K562 (cell line): ENCODE measurements around the gene HPS4. TPM values are rescaled to one million over a fixed set of nuclear protein-coding genes. Genes with fewer than 3 reads are reported as not detected.

ENCODE experiments used
- ATAC-seq: fragments of 200-7000 bp; cut with Tn5 transposase; 3 replicates; pipeline ENCODE4 v1.9.1; 2020; ENCODE audit warnings: moderate library complexity
- BruUV-seq: library from RNA; stranded (reverse); fragments of 400-500 nt; replicated peaks from 2 replicates; lab custom pipeline; 2021; lab: Mats Ljungman, UMichigan
- CTCF ChIA-PET: fragments of 300-600 bp; formaldehyde crosslinking; extraction: SDS; loops from one replicate; lab custom pipeline; 2021; ENCODE audit warnings: low intra/inter-chr PET ratio; lab: Yijun Ruan, JAX
- POLR2A ChIA-PET: fragments of 300-600, 350-650 bp; sonication (Branson Sonifier 250); formaldehyde crosslinking; extraction: SDS; loops from one replicate; lab custom pipeline; 2021; ENCODE audit warnings: antibody characterized with exemption, inconsistent platforms; lab: Yijun Ruan, JAX
- DNase-seq, 4 experiments: peaks; one replicate each; pipeline versions ENCODE4 v3.0.0 to v3.0.0-alpha.2; 2011 to 2018; ENCODE audit warnings: low spot score in 3 of 4, mixed read lengths in 3 of 4; ENCODE audit errors: extremely low read depth in 1 of 4
- FAIRE-seq: peaks from 2 replicates; lab custom pipeline; 2011; peaks lifted over from hg19 to GRCh38; lab: Jason Lieb, UNC
- H2AFZ ChIP-seq: 2 replicates; pipeline ENCODE4 v1.6.0; 2011; ENCODE audit warnings: low read depth, low read length, control low read depth, inconsistent platforms
- H3K27ac ChIP-seq: fragments of 200-600 bp; 3 replicates; pipeline ENCODE4 v1.8.0; 2011; ENCODE audit warnings: low read depth, mild to moderate bottlenecking, control low read depth, inconsistent platforms, low read length, moderate library complexity, mixed read lengths; ENCODE audit errors: extremely low read depth
- H3K27me3 ChIP-seq, 2 experiments: fragments of 300-600 bp in 1 of 2; 2 replicates in 1 of 2; 3 replicates in 1 of 2; pipeline versions ENCODE4 v1.6.0 to v1.8.0; 2011; ENCODE audit warnings: inconsistent platforms in 2 of 2, low read length in 2 of 2, mild to moderate bottlenecking in 1 of 2, mixed read lengths in 1 of 2, moderate library complexity in 1 of 2; ENCODE audit not compliant: control insufficient read depth in 2 of 2, insufficient read depth in 2 of 2
- H3K36me3 ChIP-seq: fragments of 300-600 bp; 3 replicates; pipeline ENCODE4 v1.8.0; 2011; ENCODE audit warnings: mild to moderate bottlenecking, low read length, inconsistent platforms; ENCODE audit not compliant: control insufficient read depth, insufficient read depth
- H3K4me1 ChIP-seq, 2 experiments: fragments of 200-600 bp in 1 of 2; replicated peaks in 1 of 2; 2 replicates in 1 of 2; 3 replicates in 1 of 2; pipeline versions ENCODE4 v1.5.1 to v1.8.0; 2011; ENCODE audit warnings: inconsistent platforms in 2 of 2, low read length in 2 of 2, mild to moderate bottlenecking in 1 of 2, mixed read lengths in 1 of 2, moderate library complexity in 1 of 2; ENCODE audit not compliant: control insufficient read depth in 2 of 2, insufficient read depth in 2 of 2
- H3K4me2 ChIP-seq: 2 replicates; pipeline ENCODE4 v1.6.1; 2011; ENCODE audit warnings: low read length, control low read depth, inconsistent platforms, mixed read lengths; ENCODE audit not compliant: insufficient read depth
- H3K4me3 ChIP-seq: fragments of 200-600 bp; sonication (generic), shearing (Covaris generic); 2 replicates; pipeline ENCODE4 v1.5.1; 2016; ENCODE audit warnings: control low read depth, inconsistent platforms
- H3K79me2 ChIP-seq: fragments of 200-600 bp; 3 replicates; pipeline ENCODE4 v1.8.0; 2011; ENCODE audit warnings: low read length, inconsistent platforms; ENCODE audit not compliant: control insufficient read depth, insufficient read depth
- H3K9ac ChIP-seq, 2 experiments: 2 replicates each; pipeline versions ENCODE4 v1.6.0 to v1.6.1; 2011; ENCODE audit warnings: low read depth in 2 of 2, low read length in 2 of 2, control low read depth in 1 of 2, inconsistent platforms in 1 of 2, mild to moderate bottlenecking in 1 of 2, mixed read lengths in 1 of 2; ENCODE audit not compliant: insufficient read depth in 1 of 2
- H3K9me1 ChIP-seq: one replicate; pipeline ENCODE4 v1.6.0; 2011; ENCODE audit warnings: inconsistent platforms, mild to moderate bottlenecking, low read length, moderate library complexity; ENCODE audit not compliant: control insufficient read depth, insufficient read depth
- H3K9me3 ChIP-seq: replicated peaks from 2 replicates; pipeline ENCODE4 v1.5.1; 2011; ENCODE audit warnings: low read depth, low read length, inconsistent platforms; ENCODE audit not compliant: control insufficient read depth, insufficient read depth
- H4K20me1 ChIP-seq: replicated peaks from 2 replicates; pipeline ENCODE4 v1.6.1; 2011; ENCODE audit warnings: low read length, inconsistent platforms, mixed read lengths; ENCODE audit not compliant: control insufficient read depth, insufficient read depth
- ADNP ChIP-seq: fragments of 200-800 bp; sonication (Bioruptor generic); IDR thresholded peaks from 2 replicates; pipeline ENCODE4 v1.6.1; 2016; ENCODE audit warnings: missing genetic modification characterization, missing compliant biosample characterization
- ARHGAP35 ChIP-seq: fragments of 450-650 bp; IDR thresholded peaks from 2 replicates; pipeline ENCODE4 v1.6.1; 2018; ENCODE audit not compliant: partially characterized antibody
- ELK1 ChIP-seq: sonication (generic); formaldehyde crosslinking; IDR thresholded peaks from 2 replicates; pipeline ENCODE4 v1.8.1; 2022; ENCODE audit warnings: missing genetic modification reagents
- EZH2 ChIP-seq: IDR thresholded peaks from 2 replicates; pipeline ENCODE4 v1.6.1; 2012; ENCODE audit warnings: low read depth, mild to moderate bottlenecking, inconsistent platforms, low read length, borderline replicate concordance
- GTF2B ChIP-seq: IDR thresholded peaks from 2 replicates; pipeline ENCODE4 v1.6.1; 2011; ENCODE audit not compliant: insufficient read length; ENCODE audit errors: extremely low read depth
- HDAC2 ChIP-seq: fragments of 450-650 bp; IDR thresholded peaks from 2 replicates; pipeline ENCODE4 v1.6.1; 2016; ENCODE audit warnings: mild to moderate bottlenecking
- KDM1A ChIP-seq, 2 experiments: fragments of 450-650 bp; IDR thresholded peaks; 2 replicates each; pipeline ENCODE4 v1.6.1; 2016; ENCODE audit warnings: mild to moderate bottlenecking in 2 of 2
- KLF16 ChIP-seq: IDR thresholded peaks from 2 replicates; pipeline ENCODE4 v1.6.1; 2016; ENCODE audit warnings: antibody characterized with exemption
- MAZ ChIP-seq, 2 experiments: fragments of 450-650 bp in 1 of 2; sonication (generic) in 1 of 2; formaldehyde crosslinking; IDR thresholded peaks in 1 of 2; conservative IDR thresholded peaks in 1 of 2; 2 replicates each; pipeline versions ENCODE4 v1.4.0 to v1.5.0; 2020; ENCODE audit warnings: mild to moderate bottlenecking in 1 of 2, missing genetic modification reagents in 1 of 2
- MTA1 ChIP-seq: fragments of 450-650 bp; IDR thresholded peaks from 2 replicates; pipeline ENCODE4 v1.6.1; 2017; ENCODE audit warnings: borderline replicate concordance
- MYC ChIP-seq, 2 experiments: fragments of 250-450 bp in 1 of 2; sonication (Bioruptor Pico) in 1 of 2; IDR thresholded peaks; 2 replicates each; pipeline versions ENCODE4 v1.5.1 to v1.6.1; 2012 to 2021; ENCODE audit warnings: low read depth in 2 of 2, borderline replicate concordance in 1 of 2, improper control_type of control experiment in 1 of 2, low read length in 1 of 2, mild to moderate bottlenecking in 1 of 2, moderate library complexity in 1 of 2
- NCOR1 ChIP-seq: fragments of 450-650 bp; IDR thresholded peaks from 2 replicates; pipeline ENCODE4 v1.6.1; 2016; ENCODE audit warnings: mild to moderate bottlenecking, moderate library complexity
- NONO ChIP-seq, 2 experiments: fragments of 200-400 bp in 1 of 2; fragments of 450-650 bp in 1 of 2; formaldehyde crosslinking in 1 of 2; IDR thresholded peaks; 2 replicates each; pipeline ENCODE4 v1.6.1; 2017; ENCODE audit warnings: low read depth in 2 of 2, mild to moderate bottlenecking in 2 of 2, moderate library complexity in 2 of 2, low read length in 1 of 2
- NR2C1 ChIP-seq, 2 experiments: fragments of 450-650 bp; IDR thresholded peaks; 2 replicates each; pipeline ENCODE4 v1.6.1; 2017; ENCODE audit warnings: mild to moderate bottlenecking in 2 of 2, antibody characterized with exemption in 1 of 2, inconsistent platforms in 1 of 2, missing compliant biosample characterization in 1 of 2, missing genetic modification characterization in 1 of 2
- RCOR1 ChIP-seq, 2 experiments: IDR thresholded peaks; 2 replicates each; pipeline ENCODE4 v1.6.1; 2012; ENCODE audit warnings: low read depth in 2 of 2, low read length in 2 of 2, borderline replicate concordance in 1 of 2, improper control_type of control experiment in 1 of 2
- SRSF9 ChIP-seq: fragments of 200-400 bp; formaldehyde crosslinking; IDR thresholded peaks from 2 replicates; pipeline ENCODE4 v1.6.1; 2017; ENCODE audit warnings: low read depth, low read length, borderline replicate concordance
- ZFP36 ChIP-seq: fragments of 150-350 bp; IDR thresholded peaks from 2 replicates; pipeline ENCODE4 v1.6.1; 2018; ENCODE audit warnings: low read length, low read depth; ENCODE audit not compliant: partially characterized antibody
- ZNF184 ChIP-seq: sonication (generic); formaldehyde crosslinking; IDR thresholded peaks from 2 replicates; pipeline ENCODE4 v1.5.0; 2020; ENCODE audit warnings: missing genetic modification reagents
- ZNF212 ChIP-seq: fragments of 450-650 bp; formaldehyde crosslinking; IDR thresholded peaks from 2 replicates; pipeline ENCODE4 v1.4.0; 2020; ENCODE audit warnings: mild to moderate bottlenecking
- ZNF57 ChIP-seq: fragments of 450-650 bp; formaldehyde crosslinking; IDR thresholded peaks from 2 replicates; pipeline ENCODE4 v1.4.0; 2020; ENCODE audit warnings: mild to moderate bottlenecking, moderate library complexity
- ZNF586 ChIP-seq: fragments of 450-650 bp; formaldehyde crosslinking; conservative IDR thresholded peaks from 2 replicates; pipeline ENCODE4 v1.4.0; 2020; ENCODE audit warnings: mild to moderate bottlenecking, moderate library complexity
- ZNF75A ChIP-seq: fragments of 450-650 bp; formaldehyde crosslinking; IDR thresholded peaks from 2 replicates; pipeline ENCODE4 v1.4.0; 2020; ENCODE audit warnings: mild to moderate bottlenecking
- WGBS: fragments of 100-300 bp; shearing (Covaris generic); methylation state at CpG from one replicate; pipeline ENCODE4 v1.1.6; 2016; ENCODE audit warnings: low coverage, mixed read lengths; ENCODE audit not compliant: insufficient coverage; ENCODE audit errors: missing lambda C conversion rate; 5-methylcytosine and 5-hydroxymethylcytosine counted together
- in situ Hi-C: fragments of 300-500 bp; cut with MboI; formaldehyde crosslinking; loops from 4 replicates; pipeline ENCODE4 v1.15.0; 2018; ENCODE audit warnings: inconsistent platforms, mixed read lengths
- intact Hi-C: fragments of 100-400 bp; cut with micrococcal nuclease; formaldehyde crosslinking; loops from 2 replicates; pipeline ENCODE4 v1.14.2; 2022
- polyA plus RNA-seq, 8 experiments: library from polyadenylated mRNA; depleted of rRNA in 4 of 8; stranded (reverse) in 5 of 8; unstranded in 3 of 8; fragments of >200 nt; fragmentation: Nextera tagmentation in 2 of 8; fragmentation: Illumina TruSeq in 1 of 8; extraction: Ambion mirVana in 2 of 8; extraction: Trizol in 1 of 8; gene quantifications; 2 replicates each; pipeline versions ENCODE4 v1.2.1 to v1.2.3, GENCODE V29; 2011 to 2014; ENCODE audit warnings: inconsistent platforms in 1 of 8, missing spikeins in 1 of 8
- total RNA-seq, 7 experiments: library from RNA; depleted of rRNA in 6 of 7; stranded (reverse); fragments of >200 nt in 6 of 7; fragmentation: Illumina TruSeq in 2 of 7; extraction: Trizol in 2 of 7; gene quantifications; 2 replicates each; pipeline versions ENCODE4 v1.2.1 to v1.2.3, GENCODE V29; 2011 to 2021; ENCODE audit warnings: low replicate concordance in 1 of 7

The HPS4 gene
- total and polyA plus RNA-seq, 9 of the 15 experiments (the other 6 are each of a cell fraction or from before 2014, with no cell fraction given): 12.8 to 29.2 (median 25.3) TPM

- no peak for ATAC-seq
- intact Hi-C loops: no loop called here
- no peaks in the 10 kb centered on the region for H3K79me2 ChIP-seq
- BruUV-seq: no TSS peak
- no peaks in the 10 kb centered on the region for H3K9me1 ChIP-seq
- no peaks in the 10 kb centered on the region for H3K27me3 ChIP-seq
- no peak overlapping the region for H2AFZ ChIP-seq
- no peak for FAIRE-seq
- no peak overlapping the region for H3K4me3 ChIP-seq
- POLR2A ChIA-PET: interaction anchor here (0.7 to 1.3 kb wide), 2 partner anchors 9 to 220 kb away, joined by 3 read pairs; no protein-coding TSS in a partner anchor
- CTCF ChIA-PET: no interaction called here
- H3K36me3 ChIP-seq: no peaks in the 10 kb centered on the region
- H3K9me3 ChIP-seq: no peaks in the 10 kb centered on the region
- 21% methylated on average over 3 of the region's 3 CpGs for WGBS
- H4K20me1 ChIP-seq: no peaks in the 10 kb centered on the region
- peaks cover 0 to 9% of the 10 kb centered on the region in 2 experiments; a peak in 3 of 5 replicates for H3K4me1 ChIP-seq
- in situ Hi-C loops: no loop called here
- H3K9ac ChIP-seq: no peak overlapping the region
- no peak overlapping the region for H3K27ac ChIP-seq
- DNase-seq: no peak
- H3K4me2 ChIP-seq: no peak overlapping the region
- TF ChIP-seq ZNF212 (CRISPR knock-in tag): no peak
- peak; percentile 63; the same call in 1 of the 2 replicates for TF ChIP-seq ADNP (tag)
- TF ChIP-seq MTA1: no peak
- no peak for TF ChIP-seq ZNF57 (CRISPR knock-in tag)
- no peak for TF ChIP-seq ZNF184 (CRISPR knock-in tag)
- TF ChIP-seq RCOR1 (IDR thresholded peaks at IDR 0.05; ENCODE audit: borderline replicate concordance in 1 of 2, low read depth in 2 of 2, low read length in 2 of 2): 0 out of 4 replicates have a peak, but pooled peaks of 1 of the 2 experiments have one; percentile 27
- no peak for TF ChIP-seq NCOR1
- TF ChIP-seq MYC (IDR thresholded peaks at IDR 0.05; ENCODE audit: low read depth, low read length): no peak
- no peak for TF ChIP-seq MYC (CRISPR knock-in tag; IDR thresholded peaks at IDR 0.05; ENCODE audit: borderline replicate concordance, low read depth)
- no peak for TF ChIP-seq MAZ (CRISPR knock-in tag; conservative IDR thresholded peaks at IDR 0.05 in 1 of 2, IDR thresholded peaks at IDR 0.05 in 1 of 2)
- TF ChIP-seq ZNF75A (CRISPR knock-in tag): no peak
- no peak for TF ChIP-seq NR2C1 (IDR thresholded peaks at IDR 0.05)
- TF ChIP-seq NR2C1 (tag; IDR thresholded peaks at IDR 0.05): no peak
- TF ChIP-seq ELK1 (CRISPR knock-in tag): no peak
- TF ChIP-seq NONO (IDR thresholded peaks at IDR 0.05; ENCODE audit: low read depth in 2 of 2, low read length in 1 of 2): no peak
- 0 out of 2 replicates have a peak, but pooled peaks have one; percentile 38 for TF ChIP-seq HDAC2
- no peak for TF ChIP-seq GTF2B
- no peak for TF ChIP-seq KLF16
- TF ChIP-seq ARHGAP35: no peak
- TF ChIP-seq EZH2: no peak
- TF ChIP-seq ZFP36: peak; percentile 86
- peak; percentile 30 to 51; a peak in 2 of 4 replicates for TF ChIP-seq KDM1A (IDR thresholded peaks at IDR 0.05)
- TF ChIP-seq ZNF586 (CRISPR knock-in tag): no peak
- TF ChIP-seq SRSF9: no peak
These were observed 44.0 kb downstream of the HPS4 start for GRCh38 chr22:26439559-26439958.
